HS-5 (cell line): ENCODE results near the gene KDM2B.

Source experiments
- DNase-seq: peaks from one replicate; pipeline ENCODE4 v3.0.0-alpha.2; 2012; ENCODE audit warnings: low read depth

Gene KDM2B

GRCh38 chr12:121580959-121581685, at the start of gene KDM2B:
Gene KDM2B, minus strand, starts transcription at chr12:121581023. Its CDS starts 112 bp downstream, at chr12:121580911.
- peak; percentile 40 for DNase-seq

GRCh38 chr12:121628536-121628935, 47.7 kb upstream of the KDM2B start:
- no peak for DNase-seq

GRCh38 chr12:121628037-121628436, 47.2 kb upstream of the KDM2B start:
- no peak for DNase-seq

GRCh38 chr12:121626853-121627640, 46.2 kb upstream of the KDM2B start:
- no peak for DNase-seq

- no peak for DNase-seq
Measured at GRCh38 chr12:121626087-121626852, 45.4 kb upstream of the KDM2B start, which contains the start of gene ORAI1. Gene ORAI1, plus strand, starts transcription at chr12:121626530.

- DNase-seq: no peak
Measured at GRCh38 chr12:121620333-121620891, 39.6 kb upstream of the KDM2B start.

- no peak for DNase-seq
Measured at GRCh38 chr12:121618659-121619233, 37.9 kb upstream of the KDM2B start.

GRCh38 chr12:121614872-121615467, 34.1 kb upstream of the KDM2B start:
- DNase-seq: no peak

GRCh38 chr12:121613462-121613861, 32.6 kb upstream of the KDM2B start:
- no peak for DNase-seq

GRCh38 chr12:121611306-121611705, 30.5 kb upstream of the KDM2B start:
- DNase-seq: no peak

- no peak for DNase-seq
Measured at GRCh38 chr12:121610239-121611149, 29.7 kb upstream of the KDM2B start.

- DNase-seq: no peak
Measured at GRCh38 chr12:121608301-121608700, 27.5 kb upstream of the KDM2B start.

GRCh38 chr12:121603581-121603980, 22.8 kb upstream of the KDM2B start:
- no peak for DNase-seq

GRCh38 chr12:121602766-121603165, 21.9 kb upstream of the KDM2B start:
- no peak for DNase-seq

GRCh38 chr12:121600702-121601336, 20.0 kb upstream of the KDM2B start:
- DNase-seq: no peak

- no peak for DNase-seq
Measured at GRCh38 chr12:121596526-121596925, 15.7 kb upstream of the KDM2B start.

- no peak for DNase-seq
Measured at GRCh38 chr12:121595520-121595919, 14.7 kb upstream of the KDM2B start.

- DNase-seq: no peak
Measured at GRCh38 chr12:121592320-121592719, 11.5 kb upstream of the KDM2B start.

GRCh38 chr12:121590476-121591143, 9.8 kb upstream of the KDM2B start:
- peak; percentile 82 for DNase-seq
